Stimulated activated CD8-positive, alpha-beta memory T cell treated with anti-CD3 and anti-CD28 coated beads, Interleukin-15, amount 100 ng/mL, for 48 hours (primary cell): Measurements from ENCODE around the gene PCID2.
"Not testable (repeated sequence)": the region's sequence is repeated elsewhere in the genome, so short reads cannot be mapped to it uniquely, and the experiment has no call there.

ENCODE experiments used
- DNase-seq, 2 donors: peaks; one replicate each; pipeline ENCODE4 v3.0.0-alpha.2; 2020; ENCODE audit warnings: low read depth in 2 of 2

PCID2 gene

DNA sequence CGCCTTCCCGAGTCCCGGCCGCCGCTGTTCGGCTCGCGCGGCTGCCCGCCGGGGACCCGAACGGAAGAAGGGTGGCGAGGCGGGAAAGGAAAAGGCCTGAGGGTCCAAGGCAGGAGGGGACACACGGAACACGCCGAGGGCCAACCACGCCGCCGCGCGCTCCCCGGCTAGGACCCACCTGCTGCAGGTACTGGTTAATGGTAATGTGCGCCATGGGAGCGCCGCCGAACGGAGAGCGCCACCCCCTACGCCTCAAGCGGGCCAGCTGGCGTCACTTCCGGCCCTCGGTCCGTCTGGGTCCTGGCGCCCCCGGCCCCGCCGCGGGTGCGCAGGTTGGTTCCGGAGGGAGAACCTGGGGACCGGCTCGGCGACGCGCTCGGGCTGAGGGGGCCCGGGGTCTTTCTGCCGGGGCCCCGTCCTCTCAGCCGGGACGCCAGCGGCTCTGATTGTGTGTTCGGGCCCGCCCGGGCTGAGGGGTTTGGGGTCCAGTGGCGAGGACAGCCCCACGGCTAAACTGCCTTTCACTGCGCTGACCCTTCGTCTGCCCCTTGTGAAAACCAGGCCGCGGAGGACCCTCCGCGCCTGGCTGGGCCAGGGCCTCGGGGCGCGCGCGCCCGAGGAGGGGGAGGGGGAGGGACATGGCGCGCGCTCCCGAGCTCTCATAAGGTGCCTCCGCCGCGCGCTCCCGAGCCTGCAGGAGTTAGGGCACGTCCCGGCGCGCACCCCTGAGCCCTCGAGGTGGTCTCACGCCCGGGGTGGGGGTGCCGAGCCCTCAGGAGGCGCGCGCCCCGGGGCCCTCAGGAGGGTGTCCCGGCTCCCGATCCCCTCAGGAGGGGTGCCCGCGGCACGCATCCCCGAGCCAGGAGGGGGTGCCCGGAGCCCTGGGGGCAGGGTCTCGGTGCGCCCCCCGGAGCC lies at the start of gene PCID2:
Gene PCID2, minus strand, starts transcription at position 249 of the 915 bp plus-strand sequence. Its CDS starts 35 bp downstream, at position 214.
- DNase-seq = peak; percentile 80 to 83

DNA sequence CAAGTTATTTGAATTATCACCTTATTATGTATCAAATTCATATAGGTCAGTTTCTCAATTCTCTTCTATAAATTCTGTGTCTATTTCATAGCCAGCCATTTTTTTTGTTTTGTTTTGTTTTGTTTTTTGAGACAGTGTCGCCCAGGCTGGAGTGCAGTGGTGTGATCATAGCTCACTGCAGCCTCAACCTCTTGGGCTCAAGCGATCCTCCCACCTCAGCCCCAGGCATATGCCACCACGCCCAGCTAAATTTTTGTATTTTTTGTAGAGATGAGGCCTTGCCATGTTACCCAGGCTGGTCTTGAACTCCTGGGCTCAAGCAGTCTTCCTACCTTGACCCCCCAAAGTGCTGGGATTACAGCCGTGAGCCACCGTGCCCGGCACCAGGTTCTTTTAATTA lies 49.4 kb upstream of the PCID2 start:
- not testable (repeated sequence) for DNase-seq

DNA sequence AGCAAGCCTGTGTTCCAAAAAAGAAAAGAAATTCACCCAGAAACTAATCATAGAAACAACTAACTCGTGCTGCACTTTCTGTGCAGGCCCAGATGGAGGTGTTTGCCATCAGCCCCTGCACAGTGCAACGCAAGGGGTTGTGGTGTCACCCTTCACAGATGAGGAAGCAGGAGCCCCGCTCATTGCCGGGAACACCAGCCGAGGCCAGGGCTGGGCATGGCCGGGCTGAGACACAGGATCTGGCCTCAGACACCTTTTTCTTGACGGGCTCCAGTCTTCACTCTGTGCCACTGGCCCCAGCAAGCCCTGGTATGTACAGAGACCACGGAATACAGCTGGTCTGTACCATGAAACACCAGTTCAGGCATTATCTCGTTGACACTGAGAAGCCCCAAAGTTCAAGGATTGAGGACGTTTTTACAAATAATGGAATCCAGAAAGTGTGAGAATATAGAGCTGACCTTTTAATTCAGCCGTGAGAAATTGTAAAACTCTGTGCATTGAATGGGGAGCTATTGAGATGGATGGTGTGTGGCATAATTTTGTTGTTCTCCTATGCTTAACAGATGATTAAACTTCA lies 44.1 kb upstream of the PCID2 start:
- DNase-seq = no peak

DNA sequence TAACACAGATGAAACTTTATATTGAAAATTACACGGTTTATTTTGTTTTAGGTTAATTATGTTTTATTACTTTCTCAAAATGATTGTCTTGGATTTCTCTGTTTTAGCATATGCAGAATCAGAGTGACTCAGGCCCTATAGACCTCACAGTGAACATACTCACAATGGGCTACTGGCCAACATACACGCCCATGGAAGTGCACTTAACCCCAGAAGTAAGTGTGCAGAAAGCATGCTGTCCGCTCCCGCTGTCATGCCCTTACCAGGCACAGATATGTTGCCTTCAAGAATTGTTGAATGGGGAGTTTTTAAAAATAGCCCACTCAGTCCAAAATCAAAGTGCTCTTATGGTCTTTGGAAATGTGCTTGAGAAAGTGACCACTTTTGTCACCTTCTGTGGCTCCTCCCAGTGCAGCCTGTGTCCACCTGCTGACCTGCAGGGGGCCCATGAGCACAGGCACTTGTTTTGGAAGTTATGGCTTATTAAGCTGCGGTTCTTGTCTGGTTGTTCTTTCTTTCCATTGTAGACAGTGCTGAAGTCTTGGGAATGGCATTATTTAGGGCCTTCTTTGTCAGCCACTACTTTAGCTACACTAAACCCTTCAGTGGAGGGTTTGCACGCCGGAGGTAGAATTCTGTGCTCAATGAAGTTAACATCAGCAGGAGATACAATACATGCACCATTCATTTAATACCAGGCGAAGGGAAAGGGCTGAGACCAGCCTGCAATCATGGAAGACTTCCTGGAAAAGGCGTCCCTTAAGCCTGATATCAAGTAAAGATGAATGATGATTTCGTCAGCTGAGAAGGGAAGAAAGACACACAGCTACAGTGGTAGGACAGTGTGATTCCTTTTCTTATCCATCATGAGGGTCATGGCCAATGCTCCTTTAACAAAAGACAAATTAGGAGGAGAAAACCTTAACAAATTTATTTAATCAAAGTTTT lies 37.7 kb upstream of the PCID2 start:
- no peak for DNase-seq

DNA sequence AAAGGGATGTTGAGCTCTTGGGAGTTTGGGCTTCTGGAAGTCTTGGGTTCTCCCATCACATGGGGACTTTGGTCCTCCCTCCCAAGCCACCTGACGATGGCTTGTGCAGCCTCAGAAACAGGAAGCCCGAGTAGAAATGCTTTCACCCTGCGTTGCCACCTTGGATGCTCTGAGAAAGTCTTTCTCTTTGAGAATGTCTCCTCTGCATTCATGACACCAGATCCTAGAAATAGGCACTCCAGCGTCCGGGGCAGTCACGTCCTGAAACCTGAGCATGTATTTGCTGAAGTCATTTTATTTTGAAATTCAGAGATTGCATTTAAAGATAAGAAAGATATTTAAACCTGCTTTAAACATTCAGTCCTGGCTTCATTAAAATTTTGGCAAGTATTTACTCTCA lies 35.4 kb upstream of the PCID2 start:
- no peak for DNase-seq

DNA sequence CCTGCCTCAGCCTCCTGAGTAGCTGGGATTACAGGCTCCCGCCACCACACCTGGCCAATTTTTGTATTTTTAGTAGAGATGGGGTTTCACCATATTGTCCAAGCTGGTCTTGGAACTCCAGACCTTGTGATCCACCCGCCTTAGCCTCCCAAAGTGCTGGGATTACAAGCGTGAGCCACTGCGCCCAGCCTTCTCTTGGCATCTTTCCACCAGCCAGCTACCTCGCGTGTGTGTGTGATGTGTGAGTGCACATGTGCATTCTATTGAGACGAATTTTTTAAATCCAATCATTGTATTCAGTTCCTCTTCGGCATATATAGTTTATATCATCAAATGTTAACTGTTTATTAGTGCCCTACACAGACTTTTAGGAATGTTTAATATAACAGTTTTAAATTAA lies 33.2 kb upstream of the PCID2 start:
- DNase-seq = not testable (repeated sequence)

DNA sequence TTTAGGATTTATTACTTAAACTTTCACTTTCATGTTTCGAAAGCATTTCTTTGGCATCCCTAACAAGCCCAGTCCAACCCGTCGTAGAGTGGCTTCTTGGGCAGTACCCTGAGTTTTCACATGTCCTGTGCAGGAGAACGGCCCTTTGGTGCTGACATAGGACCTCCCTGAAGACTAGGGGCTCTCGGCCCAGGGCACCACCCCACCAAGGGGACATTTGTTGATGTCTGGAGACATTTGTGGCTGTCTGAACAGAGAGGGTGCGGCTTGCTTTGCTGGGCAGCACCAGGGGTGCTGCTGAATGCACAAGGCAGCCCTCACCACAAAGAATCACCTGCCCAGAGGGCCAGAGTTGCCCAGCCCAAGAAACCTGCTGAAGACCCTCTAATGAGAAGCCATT lies 31.5 kb upstream of the PCID2 start:
- DNase-seq = no peak

DNA sequence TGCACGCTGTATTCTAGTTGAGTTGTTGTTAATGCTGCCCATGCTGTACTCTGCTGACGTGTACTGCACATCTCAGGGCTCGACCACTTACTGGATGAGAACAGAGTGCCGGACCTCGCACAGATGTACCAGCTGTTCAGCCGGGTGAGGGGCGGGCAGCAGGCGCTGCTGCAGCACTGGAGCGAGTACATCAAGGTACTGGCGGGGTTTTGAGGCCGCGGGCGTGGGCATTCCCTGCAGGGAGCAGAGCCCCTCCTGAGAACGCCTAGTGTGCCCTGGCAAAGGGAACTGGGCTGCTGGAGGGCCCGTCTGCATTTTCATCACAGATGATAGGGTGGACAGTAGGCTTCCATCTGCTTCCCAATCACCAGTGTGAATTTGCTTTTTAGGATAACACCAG lies 30.9 kb upstream of the PCID2 start:
- DNase-seq = no peak

DNA sequence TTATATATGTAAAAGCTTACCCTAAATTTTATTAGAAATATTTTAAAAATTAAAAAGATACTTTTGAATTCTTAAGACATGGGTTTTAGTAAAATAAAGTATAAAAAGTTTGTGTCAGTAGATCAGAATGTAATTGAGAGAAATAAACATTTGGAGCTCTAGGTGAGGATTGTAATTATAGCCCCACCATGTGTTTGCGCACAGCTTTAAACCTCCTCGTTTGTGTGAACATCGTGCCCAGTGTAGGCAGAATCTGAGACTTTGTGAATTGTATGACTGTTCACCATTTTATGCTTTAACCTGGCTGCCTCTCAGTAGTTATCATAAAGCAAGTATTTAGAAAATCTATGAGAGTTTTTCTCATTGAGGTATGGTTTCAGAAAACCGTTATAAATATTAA lies 30.1 kb upstream of the PCID2 start:
- DNase-seq = no peak

DNA sequence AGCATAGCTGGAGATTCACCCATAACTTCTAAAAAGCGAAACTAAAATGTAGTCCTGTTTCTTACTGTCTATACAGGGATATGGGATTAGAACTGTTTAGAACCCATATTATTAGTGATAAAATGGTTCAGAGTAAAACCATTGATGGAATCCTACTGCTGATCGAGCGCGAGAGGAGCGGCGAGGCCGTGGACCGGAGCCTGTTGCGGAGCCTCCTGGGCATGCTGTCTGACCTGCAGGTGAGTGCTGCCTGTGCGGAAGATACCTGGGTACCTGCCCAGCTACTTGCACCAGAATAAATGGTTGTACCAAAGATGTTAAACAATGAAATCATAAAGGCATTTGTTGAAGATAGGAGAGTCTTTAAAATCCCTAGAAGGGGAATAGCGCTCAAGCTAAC lies 24.6 kb upstream of the PCID2 start:
- DNase-seq = no peak

DNA sequence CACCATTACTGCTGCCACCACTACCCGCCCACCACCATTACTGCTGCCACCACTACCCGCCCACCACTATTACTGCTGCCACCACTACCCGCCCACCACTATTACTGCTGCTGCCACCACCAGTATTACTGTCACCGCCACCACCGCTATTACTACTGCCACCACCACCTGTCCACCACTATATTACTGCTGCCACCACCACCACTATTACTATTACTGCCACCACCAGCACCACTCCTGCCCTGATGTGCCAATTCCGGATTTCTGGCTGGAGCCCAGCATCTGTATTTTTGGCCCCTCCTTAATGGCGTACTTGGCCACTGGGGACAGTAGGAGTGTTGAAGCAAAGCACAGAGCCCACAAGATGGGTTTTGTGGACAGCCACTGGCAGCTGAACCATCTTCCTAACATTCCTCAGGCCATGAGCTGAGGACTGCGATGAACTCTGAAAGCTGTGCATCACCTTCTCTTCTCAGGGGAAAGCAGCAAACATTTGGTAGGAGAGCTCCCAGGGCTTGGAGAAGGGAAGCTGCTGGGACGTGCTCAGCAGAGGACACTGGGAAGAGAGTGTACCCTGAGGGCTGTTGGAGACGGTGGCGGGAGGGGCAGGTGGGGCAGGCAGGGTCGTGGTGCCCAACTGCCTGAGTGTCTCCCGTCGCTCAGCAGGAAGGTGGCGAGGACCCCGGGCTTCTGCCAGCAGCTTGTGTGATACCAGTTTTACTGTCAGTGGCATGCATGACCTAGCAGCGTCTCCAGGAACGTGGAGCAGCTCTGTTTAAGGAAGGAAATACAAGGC lies 23.9 kb upstream of the PCID2 start:
- no peak for DNase-seq

DNA sequence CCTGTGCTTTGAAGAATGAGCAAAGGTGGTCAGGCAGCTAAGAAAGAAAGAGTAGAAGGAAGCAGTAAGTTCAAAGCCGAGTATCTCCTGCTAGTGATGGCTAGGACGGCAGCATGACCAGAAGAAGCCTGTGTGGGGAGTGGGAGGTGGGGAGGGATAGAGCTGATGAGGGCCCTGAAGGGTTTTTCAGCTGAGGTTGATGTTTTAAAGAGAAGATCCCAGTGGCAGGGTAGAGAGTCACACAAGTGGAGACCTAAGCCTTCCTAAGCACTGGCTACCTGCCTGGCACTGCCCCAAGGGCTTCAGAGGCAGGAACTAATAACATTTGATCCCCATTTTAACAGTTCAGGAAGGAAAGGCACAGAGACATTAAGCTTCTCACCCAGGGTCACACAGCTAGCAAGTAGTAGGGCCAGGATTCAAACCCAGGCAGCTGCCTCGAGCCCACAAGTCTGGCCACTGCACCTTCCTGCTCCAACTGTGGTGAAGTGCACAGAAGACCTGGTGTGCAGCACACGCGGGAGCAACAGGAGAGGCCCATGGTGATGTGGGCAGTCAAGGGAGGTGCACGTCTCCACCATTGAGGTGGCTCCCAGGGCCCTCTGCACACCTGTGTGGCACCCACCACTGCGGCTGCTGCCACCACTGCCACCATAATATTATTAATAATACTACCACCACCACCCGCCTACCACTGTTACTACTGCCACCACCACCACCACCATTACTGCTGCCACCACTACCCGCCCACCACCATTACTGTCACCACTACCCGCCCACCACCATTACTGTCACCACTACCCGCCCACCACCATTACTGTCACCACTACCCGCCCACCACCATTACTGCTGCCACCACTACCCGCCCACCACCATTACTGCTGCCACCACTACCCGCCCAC lies 23.1 kb upstream of the PCID2 start:
- no peak for DNase-seq

DNA sequence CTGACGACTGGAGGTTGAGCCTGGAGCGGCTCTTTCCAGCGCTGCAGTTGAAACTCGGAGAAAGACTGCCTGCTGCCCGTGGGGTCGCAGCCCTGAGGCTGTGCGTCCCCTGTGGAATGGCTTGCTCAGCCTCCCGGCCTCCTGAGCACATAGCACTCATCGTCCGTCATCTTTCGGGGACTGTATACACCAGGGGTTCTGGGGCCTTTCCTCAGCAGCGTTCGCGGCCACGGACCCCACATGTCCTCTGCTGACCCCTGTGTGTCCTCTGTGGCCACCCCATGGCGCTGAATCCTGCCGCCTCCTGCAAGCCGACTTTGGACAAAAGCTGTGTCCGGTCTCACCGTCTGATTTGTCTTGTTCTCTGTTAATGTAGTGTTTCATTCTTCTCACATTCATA lies 21.3 kb upstream of the PCID2 start:
- DNase-seq = no peak

DNA sequence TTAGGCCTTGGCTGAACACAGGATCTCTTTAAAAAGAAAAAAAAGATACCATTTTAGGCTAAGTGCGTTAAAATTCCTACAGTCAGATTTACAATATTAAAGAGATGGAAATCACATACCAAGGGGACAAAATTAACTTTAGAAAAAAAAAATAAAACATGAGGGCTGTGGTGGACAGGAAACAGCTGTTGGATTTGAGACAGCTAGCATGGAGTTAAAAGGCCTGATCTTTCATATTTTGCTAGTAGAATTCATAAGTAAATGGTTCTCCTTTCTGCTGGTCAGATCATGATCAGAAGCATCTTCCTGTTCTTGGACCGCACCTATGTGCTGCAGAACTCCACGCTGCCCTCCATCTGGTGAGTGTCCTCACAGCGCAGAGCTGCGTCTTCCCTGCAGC lies 20.7 kb upstream of the PCID2 start:
- no peak for DNase-seq

DNA sequence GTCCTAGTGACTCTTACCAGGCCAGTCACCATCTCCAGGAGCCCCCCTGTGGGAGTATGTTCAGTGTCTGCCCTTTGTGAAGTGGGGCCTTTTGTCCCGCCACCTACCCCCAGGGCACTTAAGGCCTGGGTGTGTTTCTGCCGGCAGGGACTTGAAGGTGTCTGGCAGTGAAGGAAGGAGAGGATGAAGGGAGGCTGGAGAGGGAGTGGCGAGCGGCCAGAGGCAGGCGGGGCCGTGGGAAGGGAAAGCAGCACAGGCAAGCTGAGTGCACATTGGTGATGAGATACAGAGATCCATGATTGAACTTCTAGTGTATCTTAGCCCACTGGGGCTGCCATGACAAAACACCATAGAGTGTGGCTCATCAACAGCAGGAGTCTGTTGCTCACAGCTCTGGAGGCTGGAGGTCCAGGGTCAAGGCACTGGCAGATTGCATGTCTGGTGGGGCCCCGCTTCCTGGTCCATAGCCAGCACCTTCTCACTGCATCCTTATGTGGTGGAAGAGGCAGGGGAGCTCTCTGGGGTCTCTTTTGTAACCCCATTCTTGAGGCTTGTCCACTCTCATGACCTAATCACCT lies 18.5 kb upstream of the PCID2 start:
- DNase-seq = no peak

DNA sequence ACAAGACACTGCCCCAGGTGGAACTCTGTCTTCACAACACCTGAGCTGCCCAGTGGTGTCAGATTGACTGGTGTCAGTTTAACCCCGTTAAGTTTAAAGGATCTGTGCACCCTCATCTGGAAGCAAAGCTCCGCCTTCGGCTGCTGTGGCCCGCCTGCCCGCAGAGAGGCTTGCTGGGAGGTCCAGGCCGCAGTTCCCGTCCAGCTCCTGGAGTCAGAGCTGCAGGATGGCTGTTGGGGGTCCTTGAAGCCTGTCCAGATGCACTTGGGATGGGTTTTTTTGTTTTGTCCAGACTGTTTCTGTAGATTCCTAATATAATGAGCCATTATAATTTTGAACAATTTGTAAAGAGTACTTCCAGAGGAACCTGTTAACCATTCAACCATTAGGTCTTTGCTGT lies 17.0 kb upstream of the PCID2 start:
- DNase-seq = no peak

DNA sequence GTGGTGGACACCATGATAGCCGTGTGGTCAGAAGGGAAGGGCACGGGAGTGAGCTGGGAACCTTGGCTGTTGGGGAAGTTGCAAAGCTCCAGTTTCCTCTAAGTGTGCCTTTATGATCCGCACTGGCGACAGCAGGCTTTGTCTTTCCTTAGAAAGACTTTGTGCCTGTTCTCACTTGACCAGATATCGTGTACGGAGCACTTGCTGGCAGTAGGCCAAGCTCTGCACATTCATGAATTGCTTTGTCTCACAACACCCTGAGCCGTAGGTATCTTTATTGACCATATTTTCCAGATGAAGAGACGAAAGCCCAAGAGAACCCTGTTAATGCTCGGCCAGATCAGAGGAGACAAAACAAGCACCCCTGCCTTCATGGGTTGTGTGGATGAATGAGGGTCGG lies 16.0 kb upstream of the PCID2 start:
- DNase-seq = no peak

DNA sequence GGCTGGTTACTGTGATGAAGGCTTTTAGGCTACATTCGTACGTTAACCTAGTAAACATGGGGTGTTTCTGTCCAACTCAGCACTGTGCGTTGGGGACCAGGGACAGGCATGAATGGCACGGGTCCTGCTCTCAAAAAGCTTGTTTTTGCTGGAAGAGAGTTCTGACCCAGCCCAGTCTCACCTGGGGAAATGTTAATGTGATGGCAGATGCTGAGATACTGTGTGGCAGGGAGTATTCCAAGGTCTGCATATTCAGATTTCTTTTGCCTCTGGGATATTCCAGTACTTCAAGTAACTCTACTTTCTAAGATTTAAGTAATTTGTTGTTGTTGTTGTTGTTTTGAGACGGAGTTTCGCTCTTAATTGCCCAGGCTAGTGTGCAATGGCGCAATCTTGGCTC lies 14.6 kb upstream of the PCID2 start:
- DNase-seq = no peak

DNA sequence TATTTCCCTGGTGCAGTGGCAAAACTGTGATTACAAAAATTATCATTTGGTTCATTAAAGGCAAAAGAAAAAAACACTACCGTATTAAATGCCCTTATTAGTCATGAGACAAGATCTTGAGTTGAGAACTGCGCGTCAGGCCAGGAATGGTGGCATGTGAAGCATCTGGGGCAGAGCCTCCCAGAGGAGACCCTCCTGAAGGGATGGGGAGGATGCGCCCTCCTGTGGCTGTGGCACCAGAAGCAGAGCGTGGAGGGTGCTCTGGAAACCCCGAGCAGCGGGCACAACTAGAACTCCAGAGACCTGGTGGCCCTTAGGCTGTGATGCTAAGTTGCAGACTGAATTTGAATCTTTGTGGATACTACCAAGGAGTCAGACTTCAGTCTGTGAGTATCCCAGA lies 12.4 kb upstream of the PCID2 start:
- DNase-seq = no peak

DNA sequence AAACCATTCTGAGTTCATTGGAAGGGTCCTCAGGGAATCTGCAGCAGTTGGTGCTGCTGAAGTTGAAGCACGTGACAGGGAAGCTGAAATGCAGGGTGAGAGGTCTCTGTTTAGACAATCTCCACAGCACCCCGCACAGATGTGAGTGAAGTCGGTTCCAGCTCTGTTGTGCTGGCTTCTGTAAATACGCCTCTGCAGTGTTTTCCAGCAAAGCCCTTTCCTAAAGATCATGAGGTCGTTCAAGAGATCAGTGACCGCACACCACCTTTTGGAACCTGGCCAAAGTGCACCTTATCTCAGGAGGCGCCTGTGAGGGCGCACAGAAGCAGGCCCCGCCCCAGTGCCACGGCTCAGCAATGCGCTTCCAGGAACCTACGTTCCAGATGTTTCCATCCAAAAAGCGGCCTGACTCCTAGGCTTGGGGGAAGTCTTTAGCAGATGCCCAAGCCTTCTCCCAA lies 11.7 kb upstream of the PCID2 start:
- no peak for DNase-seq
